Measurements from ENCODE around the gene CCSER1. TPM values are rescaled to one million over a fixed set of nuclear protein-coding genes. Genes with fewer than 3 reads are reported as not detected.

Gene CCSER1
- total RNA-seq, 4 donors from 2014 or later, result 3.2 to 17.3 (median 10.2) TPM

DNA sequence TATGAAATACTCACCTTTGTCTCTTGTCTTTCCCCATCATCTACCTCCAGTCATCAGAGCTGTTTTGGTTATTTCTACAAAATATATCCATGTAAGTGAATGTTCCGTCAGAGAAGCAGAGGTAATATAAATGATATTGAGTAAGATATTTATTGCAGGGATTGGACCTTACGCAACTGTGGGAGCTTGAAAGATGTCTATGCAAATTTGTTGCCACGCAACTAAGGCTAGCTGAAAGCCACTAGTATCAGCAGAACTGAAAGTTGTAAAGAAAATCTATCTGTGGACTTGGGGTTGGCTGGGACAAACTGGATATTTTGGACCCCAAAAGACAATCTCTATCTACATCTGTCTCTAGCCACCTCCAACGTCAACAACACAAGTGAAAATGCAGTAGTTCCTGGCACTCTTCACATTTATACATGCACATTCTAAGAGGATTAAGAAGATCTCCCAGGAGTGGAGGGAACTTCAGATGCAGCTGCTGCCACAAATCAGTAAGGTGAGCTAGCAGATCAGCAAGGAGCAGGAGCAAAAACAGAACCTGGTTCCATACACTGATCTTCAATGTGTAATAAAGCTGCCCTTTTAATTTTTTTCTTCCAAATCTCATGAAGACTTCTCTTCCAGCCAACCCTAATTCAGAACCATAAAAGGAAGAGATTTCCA lies 8.5 kb upstream of the CCSER1 start:
- TF ChIP-seq, protein P1, sequence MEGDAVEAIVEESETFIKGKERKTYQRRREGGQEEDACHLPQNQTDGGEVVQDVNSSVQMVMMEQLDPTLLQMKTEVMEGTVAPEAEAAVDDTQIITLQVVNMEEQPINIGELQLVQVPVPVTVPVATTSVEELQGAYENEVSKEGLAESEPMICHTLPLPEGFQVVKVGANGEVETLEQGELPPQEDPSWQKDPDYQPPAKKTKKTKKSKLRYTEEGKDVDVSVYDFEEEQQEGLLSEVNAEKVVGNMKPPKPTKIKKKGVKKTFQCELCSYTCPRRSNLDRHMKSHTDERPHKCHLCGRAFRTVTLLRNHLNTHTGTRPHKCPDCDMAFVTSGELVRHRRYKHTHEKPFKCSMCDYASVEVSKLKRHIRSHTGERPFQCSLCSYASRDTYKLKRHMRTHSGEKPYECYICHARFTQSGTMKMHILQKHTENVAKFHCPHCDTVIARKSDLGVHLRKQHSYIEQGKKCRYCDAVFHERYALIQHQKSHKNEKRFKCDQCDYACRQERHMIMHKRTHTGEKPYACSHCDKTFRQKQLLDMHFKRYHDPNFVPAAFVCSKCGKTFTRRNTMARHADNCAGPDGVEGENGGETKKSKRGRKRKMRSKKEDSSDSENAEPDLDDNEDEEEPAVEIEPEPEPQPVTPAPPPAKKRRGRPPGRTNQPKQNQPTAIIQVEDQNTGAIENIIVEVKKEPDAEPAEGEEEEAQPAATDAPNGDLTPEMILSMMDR (IDR thresholded peaks at IDR 0.05), result no peak
- DNase-seq (ENCODE audit: low spot score) (no peak), ATAC-seq (ENCODE audit: low FRiP score) (no peak)

DNA sequence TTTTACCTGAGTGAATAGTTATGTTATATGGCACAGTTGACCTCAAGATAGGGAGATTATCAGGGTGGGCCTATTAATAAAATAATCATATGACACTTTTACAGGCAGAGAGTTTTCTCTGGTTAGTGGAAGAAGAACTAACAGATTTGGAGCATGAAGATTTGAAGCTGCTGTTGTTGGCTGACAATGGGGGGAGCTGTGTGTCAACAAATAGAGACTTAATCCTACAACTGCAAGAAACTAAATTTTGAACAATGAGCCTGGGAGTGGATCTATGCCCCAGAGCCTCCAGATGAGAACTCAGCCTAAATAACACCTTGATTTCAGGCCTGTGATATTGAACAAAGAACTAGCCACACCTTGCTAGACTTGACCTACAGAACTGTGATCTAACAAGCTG lies 7.2 kb upstream of the CCSER1 start:
- no peak for DNase-seq (ENCODE audit: low spot score)
- ATAC-seq (ENCODE audit: low FRiP score), result no peak
- TF ChIP-seq, protein P1 (IDR thresholded peaks at IDR 0.05), result no peak

GRCh38 chr4:90120815-90121214 lies 6.4 kb upstream of the CCSER1 start:
- ATAC-seq (ENCODE audit: low FRiP score), result no peak
- TF ChIP-seq, protein P1 (IDR thresholded peaks at IDR 0.05), result no peak

DNA sequence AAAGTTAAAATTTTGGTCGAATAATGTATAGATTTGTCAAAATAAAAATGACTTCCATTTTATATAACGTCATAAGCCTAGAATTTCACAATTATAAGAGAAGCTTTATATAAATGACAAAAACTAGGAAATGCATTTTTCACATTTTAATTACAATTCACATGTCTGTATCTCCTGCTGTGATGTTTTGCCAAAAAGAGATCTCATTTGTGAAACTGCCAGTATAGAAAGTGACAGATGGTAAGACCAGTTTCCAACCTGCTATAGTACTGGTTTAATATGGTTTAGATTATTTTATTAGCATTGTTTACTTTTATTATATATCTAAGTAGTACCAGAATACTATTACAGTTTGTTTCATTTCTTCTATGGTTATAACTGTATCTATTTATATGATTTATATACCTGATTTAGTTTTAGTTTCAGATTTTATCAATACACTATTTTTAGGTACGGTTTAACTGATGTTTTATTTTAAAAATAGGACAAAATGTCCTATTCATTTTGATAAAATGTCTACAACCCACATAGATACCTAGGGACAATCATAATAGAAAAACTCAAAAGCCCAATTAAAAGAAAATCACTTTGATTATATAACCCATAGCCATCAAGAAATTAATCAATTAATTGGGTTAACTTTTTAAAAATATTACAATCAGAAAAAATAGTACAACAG lies 5.4 kb upstream of the CCSER1 start:
- TF ChIP-seq, protein P1 (IDR thresholded peaks at IDR 0.05), result no peak
- no peak for DNase-seq (ENCODE audit: low spot score)
- no peak for ATAC-seq (ENCODE audit: low FRiP score)

More at GRCh38 chr4:90120815-90121214, 6.4 kb upstream of the CCSER1 start:
- DNase-seq (ENCODE audit: low spot score), result no peak

DNA sequence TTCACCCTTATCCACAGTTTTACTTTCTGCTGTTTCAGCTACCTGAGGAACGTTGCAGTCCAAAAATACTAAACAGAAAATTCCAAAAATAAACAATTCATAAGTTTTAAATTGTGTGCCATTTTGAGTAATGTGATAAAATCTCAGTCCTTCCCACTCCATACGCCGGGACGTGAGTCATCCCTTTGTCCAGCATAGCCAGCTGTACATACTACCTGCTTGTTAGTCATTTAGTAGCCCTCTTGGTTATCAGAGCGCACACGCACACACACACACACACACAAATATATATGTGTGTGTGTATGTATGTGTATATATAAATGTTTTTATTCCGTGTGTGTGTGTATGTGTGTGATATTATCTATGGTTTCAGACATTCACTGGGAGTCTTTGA lies 4.8 kb upstream of the CCSER1 start:
- DNase-seq (ENCODE audit: low spot score) (no peak), ATAC-seq (ENCODE audit: low FRiP score) (no peak)

GRCh38 chr4:90124276-90124675 lies 2.9 kb upstream of the CCSER1 start:
- ATAC-seq (ENCODE audit: low FRiP score), result no peak
- no peak for DNase-seq (ENCODE audit: low spot score)
- TF ChIP-seq, protein P1 (IDR thresholded peaks at IDR 0.05), result no peak

More for the DNA sequence above, 4.8 kb upstream of the CCSER1 start:
- TF ChIP-seq, protein P1 (IDR thresholded peaks at IDR 0.05), result no peak

GRCh38 chr4:90126805-90127204 lies 389 bp upstream of the CCSER1 start:
- no peak for DNase-seq (ENCODE audit: low spot score)
- TF ChIP-seq, protein P1 (IDR thresholded peaks at IDR 0.05), result no peak
- ATAC-seq (ENCODE audit: low FRiP score), result no peak

Measured in omental fat pad (tissue), 4 donors.